Activated CD8-positive, alpha-beta T cell treated with anti-CD3 and anti-CD28 coated beads, Interleukin-2, amount 10 ng/mL, durations not matched to agents 7 days and 5 days (primary cell): ENCODE data around the gene HM13. TPM values are rescaled to one million over a fixed set of nuclear protein-coding genes. Genes with fewer than 3 reads are reported as not detected.
"Not testable (repeated sequence)": the region's sequence is repeated elsewhere in the genome, so short reads cannot be mapped to it uniquely, and the experiment has no call there.

Experiments used
- ATAC-seq: fragments of 150-1000 bp; cut with Tn5 transposase; one replicate; pipeline ENCODE4 v1.10.0; 2021; ENCODE audit warnings: moderate library complexity
- CTCF ChIA-PET: fragments of 350-600 bp; sonication (Branson Sonifier 250); formaldehyde crosslinking; loops from one replicate; lab custom pipeline; 2021; ENCODE audit warnings: antibody characterized with exemption; lab: Charles Lee
- POLR2A ChIA-PET: fragments of 350-600 bp; sonication (Branson Sonifier 250); formaldehyde crosslinking; loops from one replicate; lab custom pipeline; 2021; ENCODE audit warnings: antibody characterized with exemption; lab: Charles Lee
- DNase-seq: peaks from one replicate; pipeline ENCODE4 v3.0.0-alpha.2; 2020
- H3K27ac Mint-ChIP-seq: one replicate; pipeline ENCODE4 v1.8.0; 2021; ENCODE audit warnings: mild to moderate bottlenecking, mixed read lengths
- H3K27me3 Mint-ChIP-seq: one replicate; pipeline ENCODE4 v1.8.0; 2021; ENCODE audit warnings: low read depth, mixed read lengths
- H3K36me3 Mint-ChIP-seq: one replicate; pipeline ENCODE4 v1.8.0; 2021; ENCODE audit warnings: low read depth, mixed read lengths
- H3K4me1 Mint-ChIP-seq: one replicate; pipeline ENCODE4 v1.8.0; 2021; ENCODE audit warnings: low read depth, mixed read lengths
- H3K4me3 Mint-ChIP-seq: one replicate; pipeline ENCODE4 v1.8.0; 2021; ENCODE audit warnings: mild to moderate bottlenecking, mixed read lengths
- H3K9me3 Mint-ChIP-seq: one replicate; pipeline ENCODE4 v1.8.0; 2022; ENCODE audit warnings: mixed read lengths; ENCODE audit not compliant: insufficient read depth
- total RNA-seq, 2 experiments: library from RNA; stranded (reverse); gene quantifications; one replicate each; pipeline ENCODE4 v1.2.3, GENCODE V29; 2021

Gene HM13
- total RNA-seq, 2 experiments from 2014 or later = 117 to 127 TPM

- peaks cover 52% of the 10 kb centered on the region for H3K4me1 Mint-ChIP-seq
- DNase-seq (no peak), ATAC-seq (no peak)
- peak overlapping the region; percentile 91 for H3K27ac Mint-ChIP-seq
- H3K27me3 Mint-ChIP-seq = no peaks in the 10 kb centered on the region
- peaks cover 61% of the 10 kb centered on the region for H3K36me3 Mint-ChIP-seq
- H3K9me3 Mint-ChIP-seq = no peaks in the 10 kb centered on the region
- ChIA-PET CTCF (interaction anchor here (0.8 kb wide), 1 partner anchor 16 kb away, joined by 3 read pairs; no protein-coding TSS in a partner anchor), POLR2A (no interaction called here)
- no peak overlapping the region for H3K4me3 Mint-ChIP-seq
Measured at GRCh38 chr20:31536575-31536974, 22.3 kb downstream of the HM13 start.

GRCh38 chr20:31537116-31537871, 23.1 kb downstream of the HM13 start:
- CTCF ChIA-PET = interaction anchor here (0.8 to 6.4 kb wide), 3 partner anchors 15 to 75 kb away, joined by 3 to 33 read pairs (median 16); no protein-coding TSS in a partner anchor
- ATAC-seq = peak; percentile 9
- POLR2A ChIA-PET = no interaction called here

GRCh38 chr20:31537890-31538289, 23.6 kb downstream of the HM13 start:
- CTCF ChIA-PET = interaction anchor here (1.1 to 6.4 kb wide), 3 partner anchors 23 to 186 kb away, joined by 3 to 33 read pairs (median 16); no protein-coding TSS in a partner anchor
- peak overlapping the region; percentile 46 for H3K4me3 Mint-ChIP-seq
- POLR2A ChIA-PET = no interaction called here

More at GRCh38 chr20:31537116-31537871, 23.1 kb downstream of the HM13 start:
- Mint-ChIP-seq H3K36me3 (peaks cover 57% of the 10 kb centered on the region), H3K9me3 (no peaks in the 10 kb centered on the region), H3K27ac (peak overlapping the region; percentile 91), H3K4me1 (peaks cover 59% of the 10 kb centered on the region), H3K4me3 (no peak overlapping the region), H3K27me3 (no peaks in the 10 kb centered on the region)
- no peak for DNase-seq

GRCh38 chr20:31538326-31538725, 24.1 kb downstream of the HM13 start:
- ChIA-PET POLR2A (no interaction called here), CTCF (interaction anchor here (1.1 to 6.4 kb wide), 3 partner anchors 22 to 186 kb away, joined by 3 to 33 read pairs (median 16); no protein-coding TSS in a partner anchor)
- DNase-seq (no peak), ATAC-seq (no peak)
- Mint-ChIP-seq H3K9me3 (no peaks in the 10 kb centered on the region), H3K4me3 (peak overlapping the region; percentile 46), H3K4me1 (peaks cover 68% of the 10 kb centered on the region), H3K36me3 (peaks cover 56% of the 10 kb centered on the region), H3K27ac (peak overlapping the region; percentile 91), H3K27me3 (no peaks in the 10 kb centered on the region)

More at GRCh38 chr20:31537890-31538289, 23.6 kb downstream of the HM13 start:
- Mint-ChIP-seq H3K27ac (peak overlapping the region; percentile 91), H3K4me1 (peaks cover 65% of the 10 kb centered on the region), H3K36me3 (peaks cover 54% of the 10 kb centered on the region), H3K27me3 (no peaks in the 10 kb centered on the region), H3K9me3 (no peaks in the 10 kb centered on the region)
- ATAC-seq = no peak
- DNase-seq = no peak

- peaks cover 55% of the 10 kb centered on the region for H3K36me3 Mint-ChIP-seq
- H3K9me3 Mint-ChIP-seq, DNase-seq, POLR2A ChIA-PET, ATAC-seq, H3K4me3 Mint-ChIP-seq, H3K27me3 Mint-ChIP-seq: not testable (repeated sequence)
- H3K4me1 Mint-ChIP-seq = peaks cover 69% of the 10 kb centered on the region
- CTCF ChIA-PET = interaction anchor here (2.7 to 6.4 kb wide), 2 partner anchors 21 to 73 kb away, joined by 16 to 33 read pairs; no protein-coding TSS in a partner anchor
- peak overlapping the region; percentile 43 for H3K27ac Mint-ChIP-seq
Measured at GRCh38 chr20:31539636-31540035, 25.4 kb downstream of the HM13 start.

GRCh38 chr20:31540406-31540805, 26.2 kb downstream of the HM13 start:
- Mint-ChIP-seq H3K27me3 (no peaks in the 10 kb centered on the region), H3K9me3 (no peaks in the 10 kb centered on the region), H3K4me3 (no peak overlapping the region), H3K36me3 (peaks cover 55% of the 10 kb centered on the region), H3K4me1 (peaks cover 65% of the 10 kb centered on the region), H3K27ac (no peak overlapping the region)
- CTCF ChIA-PET = interaction anchor here (6.4 kb wide), 1 partner anchor 72 kb away, joined by 33 read pairs; no protein-coding TSS in a partner anchor
- DNase-seq (no peak), ATAC-seq (no peak)
- POLR2A ChIA-PET = no interaction called here

- H3K27me3 Mint-ChIP-seq = no peaks in the 10 kb centered on the region
- DNase-seq = peak; percentile 39
- H3K4me1 Mint-ChIP-seq = peaks cover 53% of the 10 kb centered on the region
- ChIA-PET POLR2A (interaction anchor here (0.6 to 1.1 kb wide), 2 partner anchors 182 to 1732 kb away, joined by 3 to 4 read pairs; no protein-coding TSS in a partner anchor), CTCF (interaction anchor here (0.9 to 6.4 kb wide), 9 partner anchors 15 to 181 kb away, joined by 3 to 33 read pairs (median 6); partner anchors contain the start of gene HM13)
- H3K36me3 Mint-ChIP-seq = peaks cover 49% of the 10 kb centered on the region
- peak overlapping the region; percentile 85 for H3K27ac Mint-ChIP-seq
- peak overlapping the region; percentile 1 for H3K4me3 Mint-ChIP-seq
- ATAC-seq = peak; percentile 17
- H3K9me3 Mint-ChIP-seq = no peaks in the 10 kb centered on the region
Measured at GRCh38 chr20:31542201-31542842, 28.1 kb downstream of the HM13 start.

- ChIA-PET POLR2A (interaction anchor here (1.1 kb wide), 1 partner anchor 181 kb away, joined by 4 read pairs; no protein-coding TSS in a partner anchor), CTCF (interaction anchor here (0.9 to 6.4 kb wide), 8 partner anchors 14 to 181 kb away, joined by 3 to 33 read pairs (median 6); partner anchors contain the start of gene HM13)
- ATAC-seq = no peak
- Mint-ChIP-seq H3K36me3 (peaks cover 50% of the 10 kb centered on the region), H3K9me3 (no peaks in the 10 kb centered on the region), H3K27ac (peak overlapping the region; percentile 85), H3K4me3 (no peak overlapping the region), H3K4me1 (peaks cover 49% of the 10 kb centered on the region), H3K27me3 (no peaks in the 10 kb centered on the region)
- no peak for DNase-seq
Measured at GRCh38 chr20:31542963-31543362, 28.7 kb downstream of the HM13 start.

- H3K27ac Mint-ChIP-seq = peak overlapping the region; percentile 70
- no peak for ATAC-seq
- peaks cover 50% of the 10 kb centered on the region for H3K36me3 Mint-ChIP-seq
- H3K27me3 Mint-ChIP-seq = no peaks in the 10 kb centered on the region
- POLR2A ChIA-PET = no interaction called here
- CTCF ChIA-PET = interaction anchor here (1.1 to 5.3 kb wide), 4 partner anchors 13 to 179 kb away, joined by 3 to 45 read pairs (median 4); no protein-coding TSS in a partner anchor
- H3K4me1 Mint-ChIP-seq = peaks cover 47% of the 10 kb centered on the region
- DNase-seq = no peak
- H3K4me3 Mint-ChIP-seq = no peak overlapping the region
- H3K9me3 Mint-ChIP-seq = no peaks in the 10 kb centered on the region
Measured at GRCh38 chr20:31543966-31544598, 29.8 kb downstream of the HM13 start.

GRCh38 chr20:31544600-31544999, 30.4 kb downstream of the HM13 start:
- no peaks in the 10 kb centered on the region for H3K27me3 Mint-ChIP-seq
- ATAC-seq (no peak), DNase-seq (no peak)
- peaks cover 45% of the 10 kb centered on the region for H3K4me1 Mint-ChIP-seq
- ChIA-PET POLR2A (no interaction called here), CTCF (interaction anchor here (1.0 to 5.3 kb wide), 4 partner anchors 13 to 179 kb away, joined by 3 to 45 read pairs (median 4); no protein-coding TSS in a partner anchor)
- no peak overlapping the region for H3K4me3 Mint-ChIP-seq
- peaks cover 53% of the 10 kb centered on the region for H3K36me3 Mint-ChIP-seq
- H3K27ac Mint-ChIP-seq = peak overlapping the region; percentile 70
- no peaks in the 10 kb centered on the region for H3K9me3 Mint-ChIP-seq

- peaks cover 58% of the 10 kb centered on the region for H3K36me3 Mint-ChIP-seq
Measured at GRCh38 chr20:31545621-31546040, 31.4 kb downstream of the HM13 start.

More at GRCh38 chr20:31545621-31546040, 31.4 kb downstream of the HM13 start:
- Mint-ChIP-seq H3K27ac (peak overlapping the region; percentile 18), H3K4me1 (peaks cover 43% of the 10 kb centered on the region)
- DNase-seq, H3K9me3 Mint-ChIP-seq, ATAC-seq, H3K27me3 Mint-ChIP-seq, H3K4me3 Mint-ChIP-seq, POLR2A ChIA-PET: not testable (repeated sequence)
- CTCF ChIA-PET = interaction anchor here (1.0 to 5.3 kb wide), 4 partner anchors 14 to 178 kb away, joined by 3 to 45 read pairs (median 4); no protein-coding TSS in a partner anchor
